ENCODE measurements around the gene CASP1. TPM values are rescaled to one million over a fixed set of nuclear protein-coding genes. Genes with fewer than 3 reads are reported as not detected.

CASP1 gene
- total and polyA plus RNA-seq, 2 donors (not counting 3 experiments of a cell fraction or from before 2014, with no cell fraction given), result 1.8 to 12.4 TPM

DNA sequence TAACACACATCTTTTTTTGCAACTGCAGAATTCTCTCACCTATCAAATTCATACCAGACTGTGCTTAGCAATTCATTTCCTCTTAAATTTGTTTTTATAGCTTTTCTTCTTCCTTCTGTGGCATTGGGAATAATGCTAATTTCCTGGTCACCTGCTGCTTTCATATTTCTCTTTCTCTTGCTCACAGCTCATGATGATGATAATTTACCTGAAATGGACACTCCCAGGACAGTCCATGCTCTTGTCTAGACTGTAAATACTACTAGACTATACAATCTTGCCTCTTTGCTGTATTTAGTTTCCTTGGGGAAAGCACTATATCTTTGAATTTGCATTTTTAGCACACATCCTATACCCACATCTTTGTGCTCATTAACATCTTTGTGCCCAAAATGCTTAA, 27.5 kb downstream of the CASP1 start:
- H2AFZ ChIP-seq (ENCODE audit: low read depth, low read length), result no peak overlapping the region
- no peaks in the 10 kb centered on the region for H3K9me3 ChIP-seq (replicated peaks; ENCODE audit: control insufficient read depth, insufficient read depth, low read length)
- dilution Hi-C loops (cut with MboI; ENCODE audit: extremely low pct_ligation_motif_present, low sequenced_read_pairs) (no loop called here), intact Hi-C loops (cut with micrococcal nuclease) (no loop called here)
- H3K27me3 ChIP-seq (ENCODE audit: control insufficient read depth in 2 of 2, insufficient read depth in 2 of 2, low read length in 2 of 2), result no peaks in the 10 kb centered on the region
- no peak overlapping the region for H3K27ac ChIP-seq (ENCODE audit: insufficient read depth, low read depth, low read length)
- H4K20me1 ChIP-seq (replicated peaks; ENCODE audit: control insufficient read depth, extremely low read depth, insufficient read depth, low read length), result no peaks in the 10 kb centered on the region
- no peak overlapping the region for H3K9ac ChIP-seq (replicated peaks; ENCODE audit: extremely low read depth, insufficient read depth, low read length)
- BruUV-seq (replicated peaks), result no TSS peak
- FAIRE-seq (no peak), DNase-seq (ENCODE audit: low read depth, low spot score) (no peak)
- POLR2A ChIA-PET, result no interaction called here
- H3K79me2 ChIP-seq (ENCODE audit: control insufficient read depth, insufficient read depth, low read length), result no peaks in the 10 kb centered on the region
- no peaks in the 10 kb centered on the region for H3K36me3 ChIP-seq (ENCODE audit: control insufficient read depth in 2 of 2, extremely low read depth in 1 of 2, insufficient read depth in 2 of 2, low read length in 2 of 2)
- no peak overlapping the region for H3K4me3 ChIP-seq (replicated peaks in 1 of 3; ENCODE audit: insufficient read depth in 1 of 3, low read depth in 1 of 3, low read length in 3 of 3)
- peaks cover 12% of the 10 kb centered on the region for H3K4me1 ChIP-seq (ENCODE audit: control insufficient read depth, extremely low read depth, insufficient read depth, low read length)
- H3K4me2 ChIP-seq (ENCODE audit: insufficient read depth, low read length), result no peak overlapping the region
- TF ChIP-seq POLR2AphosphoS5 (IDR thresholded peaks at IDR 0.05; ENCODE audit: insufficient read depth, low read depth, low read length) (no peak), EZH2 (IDR thresholded peaks at IDR 0.05; ENCODE audit: borderline replicate concordance, low read depth, low read length, severe bottlenecking) (no peak)
- CTCF ChIA-PET, result no interaction called here
- H3K9me1 ChIP-seq (replicated peaks; ENCODE audit: control insufficient read depth, extremely low read depth, insufficient read depth, low read length), result no peaks in the 10 kb centered on the region

DNA sequence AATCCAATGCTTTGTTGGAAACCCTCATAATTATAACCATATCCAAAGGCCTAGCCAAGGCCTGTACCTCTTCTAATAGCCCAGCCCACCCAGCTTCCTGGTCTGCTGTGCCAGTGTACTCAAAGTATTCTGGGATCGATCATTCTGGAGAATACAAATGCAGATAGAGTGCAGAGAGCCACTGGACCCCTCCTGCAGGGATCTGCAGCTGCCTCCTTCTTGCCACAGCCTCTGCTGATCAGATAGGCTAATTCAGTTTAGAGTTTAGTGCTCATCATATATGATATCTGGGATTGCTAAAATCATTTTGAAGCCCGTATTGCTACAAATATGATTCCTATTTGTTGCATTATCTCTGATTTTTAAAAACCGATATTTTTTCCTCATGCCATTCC, 29.5 kb downstream of the CASP1 start:
- DNase-seq (ENCODE audit: low read depth, low spot score) (no peak), FAIRE-seq (no peak)
- H3K9ac ChIP-seq (replicated peaks; ENCODE audit: extremely low read depth, insufficient read depth, low read length), result peak overlapping the region; percentile 23
- no peaks in the 10 kb centered on the region for H3K9me3 ChIP-seq (replicated peaks; ENCODE audit: control insufficient read depth, insufficient read depth, low read length)
- H3K27ac ChIP-seq (ENCODE audit: insufficient read depth, low read depth, low read length), result peak overlapping the region; percentile 34
- H4K20me1 ChIP-seq (replicated peaks; ENCODE audit: control insufficient read depth, extremely low read depth, insufficient read depth, low read length), result no peaks in the 10 kb centered on the region
- no peaks in the 10 kb centered on the region for H3K9me1 ChIP-seq (replicated peaks; ENCODE audit: control insufficient read depth, extremely low read depth, insufficient read depth, low read length)
- POLR2A ChIA-PET, result no interaction called here
- BruUV-seq (replicated peaks), result no TSS peak
- no peak for TF ChIP-seq MYC (IDR thresholded peaks at IDR 0.05; ENCODE audit: low read depth, low read length)
- TF ChIP-seq FOS (IDR thresholded peaks at IDR 0.05; ENCODE audit: borderline replicate concordance, insufficient read depth, low read length), result no peak
- TF ChIP-seq POLR2A (IDR thresholded peaks at IDR 0.05; ENCODE audit: low read depth, low read length), result no peak
- no peak for TF ChIP-seq JUN (IDR thresholded peaks at IDR 0.05; ENCODE audit: borderline replicate concordance, insufficient read depth, insufficient read length, low read depth)
- no peak for TF ChIP-seq GATA2 (IDR thresholded peaks at IDR 0.05; ENCODE audit: insufficient read depth, insufficient read length, low read depth, low read length)
- TF ChIP-seq, protein P1, sequence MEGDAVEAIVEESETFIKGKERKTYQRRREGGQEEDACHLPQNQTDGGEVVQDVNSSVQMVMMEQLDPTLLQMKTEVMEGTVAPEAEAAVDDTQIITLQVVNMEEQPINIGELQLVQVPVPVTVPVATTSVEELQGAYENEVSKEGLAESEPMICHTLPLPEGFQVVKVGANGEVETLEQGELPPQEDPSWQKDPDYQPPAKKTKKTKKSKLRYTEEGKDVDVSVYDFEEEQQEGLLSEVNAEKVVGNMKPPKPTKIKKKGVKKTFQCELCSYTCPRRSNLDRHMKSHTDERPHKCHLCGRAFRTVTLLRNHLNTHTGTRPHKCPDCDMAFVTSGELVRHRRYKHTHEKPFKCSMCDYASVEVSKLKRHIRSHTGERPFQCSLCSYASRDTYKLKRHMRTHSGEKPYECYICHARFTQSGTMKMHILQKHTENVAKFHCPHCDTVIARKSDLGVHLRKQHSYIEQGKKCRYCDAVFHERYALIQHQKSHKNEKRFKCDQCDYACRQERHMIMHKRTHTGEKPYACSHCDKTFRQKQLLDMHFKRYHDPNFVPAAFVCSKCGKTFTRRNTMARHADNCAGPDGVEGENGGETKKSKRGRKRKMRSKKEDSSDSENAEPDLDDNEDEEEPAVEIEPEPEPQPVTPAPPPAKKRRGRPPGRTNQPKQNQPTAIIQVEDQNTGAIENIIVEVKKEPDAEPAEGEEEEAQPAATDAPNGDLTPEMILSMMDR (IDR thresholded peaks at IDR 0.05; ENCODE audit: extremely low read depth in 1 of 2, insufficient read depth in 1 of 2, low read depth in 1 of 2, low read length in 2 of 2), result no peak
- TF ChIP-seq, protein P2, sequence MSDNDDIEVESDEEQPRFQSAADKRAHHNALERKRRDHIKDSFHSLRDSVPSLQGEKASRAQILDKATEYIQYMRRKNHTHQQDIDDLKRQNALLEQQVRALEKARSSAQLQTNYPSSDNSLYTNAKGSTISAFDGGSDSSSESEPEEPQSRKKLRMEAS (IDR thresholded peaks at IDR 0.05; ENCODE audit: insufficient read depth, insufficient read length), result no peak
- peak overlapping the region; percentile 51 for H2AFZ ChIP-seq (ENCODE audit: low read depth, low read length)
- dilution Hi-C loops (cut with MboI; ENCODE audit: extremely low pct_ligation_motif_present, low sequenced_read_pairs) (no loop called here), intact Hi-C loops (cut with micrococcal nuclease) (loop anchor here (1.0 kb wide), 2 partner anchors 42 to 239 kb away; no protein-coding TSS in a partner anchor)
- CTCF ChIA-PET, result no interaction called here
- peak overlapping the region; percentile 55 for H3K4me2 ChIP-seq (ENCODE audit: insufficient read depth, low read length)
- peaks cover 12% of the 10 kb centered on the region for H3K4me1 ChIP-seq (ENCODE audit: control insufficient read depth, extremely low read depth, insufficient read depth, low read length)
- no peaks in the 10 kb centered on the region for H3K36me3 ChIP-seq (ENCODE audit: control insufficient read depth in 2 of 2, extremely low read depth in 1 of 2, insufficient read depth in 2 of 2, low read length in 2 of 2)
- no peak overlapping the region for H3K4me3 ChIP-seq (replicated peaks in 1 of 3; ENCODE audit: insufficient read depth in 1 of 3, low read depth in 1 of 3, low read length in 3 of 3)
- H3K79me2 ChIP-seq (ENCODE audit: control insufficient read depth, insufficient read depth, low read length), result no peaks in the 10 kb centered on the region
- H3K27me3 ChIP-seq (ENCODE audit: control insufficient read depth in 2 of 2, insufficient read depth in 2 of 2, low read length in 2 of 2), result no peaks in the 10 kb centered on the region

Data from endothelial cell of umbilical vein (primary cell).